ENCODE results near the gene SUGCT.
"Not testable (repeated sequence)": the region's sequence is repeated elsewhere in the genome, so short reads cannot be mapped to it uniquely, and the experiment has no call there.

The SUGCT gene

DNA sequence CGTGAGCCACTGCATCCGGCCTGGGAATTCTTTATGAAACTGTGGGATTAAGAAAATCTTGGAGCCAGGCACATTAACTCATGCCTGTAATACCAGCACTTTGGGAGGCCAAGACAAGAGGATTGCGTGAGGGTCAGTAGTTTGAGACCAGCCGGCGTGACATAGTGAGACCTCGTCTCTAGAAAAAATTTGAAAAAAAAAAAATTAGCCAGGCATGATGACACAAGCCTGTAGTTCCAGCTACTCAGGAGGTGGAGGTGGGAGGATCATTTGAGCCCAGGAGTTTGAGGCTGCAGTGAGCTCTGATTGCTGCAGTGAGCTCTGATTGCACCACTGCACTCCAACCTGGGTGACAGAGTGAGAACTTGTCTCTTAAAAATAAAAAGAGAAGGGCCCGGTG lies 69.8 kb downstream of the SUGCT start:
- DNase-seq, result no peak

DNA sequence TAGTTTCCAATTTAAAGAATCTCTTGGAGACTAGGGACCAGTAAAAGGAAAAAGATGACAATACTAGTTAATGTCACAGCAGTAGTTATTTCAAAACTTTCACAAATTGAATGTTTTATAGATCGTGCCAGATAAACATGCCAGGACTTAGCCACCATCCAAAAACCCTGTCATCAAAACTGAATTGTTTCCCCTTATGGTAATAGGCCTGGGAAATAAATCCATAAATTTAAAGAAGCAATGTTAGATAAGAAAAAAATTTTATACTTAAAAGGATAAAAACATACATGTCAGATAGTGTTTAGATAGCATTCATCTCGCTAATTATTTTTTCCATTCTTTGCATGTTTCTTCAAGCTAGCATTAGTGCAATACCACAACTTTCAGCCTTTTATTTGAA lies 71.2 kb downstream of the SUGCT start:
- DNase-seq, result no peak

DNA sequence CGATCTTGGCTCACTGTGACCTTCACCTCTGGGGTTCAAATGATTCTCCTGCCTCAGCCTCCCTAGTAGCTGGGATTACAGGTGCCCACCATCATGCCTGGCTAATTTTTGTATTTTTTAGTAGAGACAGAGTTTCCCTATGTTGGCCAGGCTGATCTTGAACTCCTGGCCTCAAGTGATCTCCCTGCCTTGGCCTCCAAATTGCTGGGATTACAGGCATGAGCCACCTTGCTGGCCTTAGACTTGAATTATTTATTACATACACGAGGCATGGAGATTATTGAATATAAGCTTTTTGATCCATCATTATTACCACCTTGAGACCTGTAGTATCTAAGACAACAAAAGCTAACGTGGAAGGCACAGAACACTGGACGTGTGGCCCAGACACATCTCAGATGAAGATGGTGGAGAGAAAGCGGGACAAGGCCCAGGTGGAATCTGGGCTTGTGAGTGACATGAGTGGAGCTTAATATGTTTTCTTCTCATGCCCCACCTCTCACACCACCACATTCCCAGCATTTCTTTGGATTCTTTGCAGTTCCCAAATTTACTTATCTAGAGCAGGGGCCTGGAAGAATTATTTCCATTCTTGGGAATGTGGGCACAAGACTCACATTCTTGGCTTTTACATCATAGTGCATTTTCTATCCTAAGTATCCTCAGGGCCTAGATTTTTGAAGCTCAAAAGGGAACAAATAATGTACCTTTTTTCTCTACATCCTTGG lies 76.6 kb downstream of the SUGCT start:
- DNase-seq, result no peak

DNA sequence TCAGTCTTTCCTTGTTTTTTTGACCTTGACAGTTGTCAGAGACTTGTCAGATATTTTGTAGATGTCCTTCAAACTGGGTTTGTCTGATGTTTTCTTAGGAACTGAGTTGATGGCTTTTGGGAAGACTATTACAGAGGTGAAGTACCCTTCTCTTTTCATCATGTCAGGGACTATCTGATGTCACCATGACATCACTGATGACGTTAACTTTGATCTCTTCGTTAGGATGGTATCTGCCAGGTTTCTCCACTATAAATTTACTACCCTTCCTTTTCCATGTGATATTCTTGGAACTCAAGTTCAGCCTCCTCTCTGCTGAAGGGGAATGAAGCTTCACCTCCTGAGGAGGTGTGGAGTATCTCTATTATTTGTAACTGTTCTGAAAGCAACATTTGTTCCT lies 78.5 kb downstream of the SUGCT start:
- DNase-seq, result no peak

DNA sequence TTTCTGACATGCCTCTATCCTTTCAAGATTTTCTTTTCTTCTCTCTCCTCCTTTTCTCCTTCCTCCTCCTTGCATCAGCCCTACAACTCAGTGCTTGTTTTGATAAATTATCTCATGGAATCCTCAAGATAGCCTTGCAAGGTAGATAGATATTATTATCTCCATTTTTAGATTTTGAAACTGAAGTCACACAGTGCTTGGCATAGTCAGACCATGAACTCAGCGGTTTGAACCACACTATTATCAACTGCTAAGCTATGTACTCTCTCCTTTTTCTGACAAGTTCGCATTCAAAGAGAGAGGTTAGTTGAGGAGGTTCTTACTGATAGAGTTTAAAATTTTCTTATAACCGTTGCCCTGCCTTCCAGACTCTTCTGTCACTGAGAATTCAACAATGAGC lies 79.1 kb downstream of the SUGCT start:
- DNase-seq, result no peak

DNA sequence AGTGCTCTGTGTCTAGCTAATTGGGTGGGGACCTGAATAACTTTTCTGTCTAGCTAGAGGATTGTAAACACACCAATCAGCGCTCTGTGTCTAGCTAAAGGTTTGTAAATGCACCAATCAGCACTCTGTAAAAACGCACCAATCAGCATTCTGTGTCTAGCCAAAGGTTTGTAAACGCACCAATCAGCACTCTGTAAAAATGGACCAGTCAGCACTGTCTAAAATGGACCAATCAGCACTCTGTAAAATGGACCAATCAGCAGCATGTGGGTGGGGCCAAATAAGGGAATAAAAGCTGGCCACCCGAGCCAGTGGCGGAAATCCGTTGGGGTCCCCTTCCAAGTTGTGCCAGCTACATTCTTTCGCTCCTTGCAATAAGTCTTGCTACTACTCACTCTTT lies 83.8 kb downstream of the SUGCT start:
- DNase-seq, result not testable (repeated sequence)

DNA sequence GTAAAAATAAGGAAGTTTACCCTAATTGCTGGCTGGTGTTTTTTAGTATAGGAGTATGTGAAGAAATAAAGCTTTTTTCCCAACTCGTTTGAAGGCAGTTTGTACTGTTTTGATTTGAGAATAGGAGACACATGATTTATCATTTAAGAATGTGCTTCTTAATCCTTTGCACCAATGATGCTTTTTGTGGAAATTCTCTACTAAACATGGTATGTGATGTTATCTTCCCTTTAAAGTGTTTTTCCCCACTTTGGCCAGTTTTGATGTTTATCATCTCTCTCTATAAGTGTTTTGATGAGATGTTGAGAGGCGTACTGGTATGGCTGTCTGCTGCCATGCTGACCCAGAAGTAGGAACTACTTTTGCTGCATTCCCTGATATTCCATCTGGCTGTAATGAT lies 85.1 kb downstream of the SUGCT start:
- no peak for DNase-seq

DNA sequence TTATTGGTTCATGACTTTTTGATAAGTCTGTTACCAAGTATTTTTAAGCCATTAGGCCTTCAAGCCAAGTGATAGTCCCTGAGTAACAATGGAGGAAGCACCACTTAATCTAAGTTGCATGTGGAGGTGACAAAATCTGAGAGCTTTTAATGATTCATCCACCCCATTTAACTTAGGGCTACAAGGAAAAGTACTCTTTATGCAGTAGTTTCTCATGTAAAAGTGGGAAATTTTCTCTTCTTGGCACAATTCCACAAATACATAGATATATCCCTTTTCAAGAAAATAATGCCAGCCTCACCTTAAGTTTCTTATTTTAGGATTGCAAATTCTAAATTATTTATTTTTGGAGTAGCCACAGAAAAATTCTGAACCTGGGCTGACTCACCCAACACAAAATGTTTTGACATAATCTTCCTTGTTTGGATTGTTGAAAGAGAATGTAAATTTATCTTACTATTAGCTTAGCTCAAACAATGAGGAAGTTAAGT lies 85.7 kb downstream of the SUGCT start:
- no peak for DNase-seq

DNA sequence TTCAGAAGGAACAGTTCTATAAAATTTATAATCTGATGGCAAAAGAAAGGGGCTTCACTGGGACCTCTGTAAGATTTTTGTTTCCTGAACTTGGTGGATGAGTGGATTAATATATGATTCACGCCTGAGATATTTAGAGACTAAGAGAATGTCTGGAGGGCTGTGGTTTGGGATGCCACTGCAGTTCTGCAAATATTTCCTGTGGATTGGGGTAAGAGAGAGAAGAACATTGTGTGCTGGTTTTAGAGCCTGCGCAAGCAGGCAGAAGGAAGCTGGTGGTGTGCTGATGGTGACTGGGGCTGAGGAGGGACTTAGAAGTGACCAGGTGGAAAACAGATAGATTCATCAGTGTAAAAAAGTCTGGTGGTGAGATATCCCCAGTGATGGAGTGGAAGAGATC lies 87.0 kb downstream of the SUGCT start:
- no peak for DNase-seq

DNA sequence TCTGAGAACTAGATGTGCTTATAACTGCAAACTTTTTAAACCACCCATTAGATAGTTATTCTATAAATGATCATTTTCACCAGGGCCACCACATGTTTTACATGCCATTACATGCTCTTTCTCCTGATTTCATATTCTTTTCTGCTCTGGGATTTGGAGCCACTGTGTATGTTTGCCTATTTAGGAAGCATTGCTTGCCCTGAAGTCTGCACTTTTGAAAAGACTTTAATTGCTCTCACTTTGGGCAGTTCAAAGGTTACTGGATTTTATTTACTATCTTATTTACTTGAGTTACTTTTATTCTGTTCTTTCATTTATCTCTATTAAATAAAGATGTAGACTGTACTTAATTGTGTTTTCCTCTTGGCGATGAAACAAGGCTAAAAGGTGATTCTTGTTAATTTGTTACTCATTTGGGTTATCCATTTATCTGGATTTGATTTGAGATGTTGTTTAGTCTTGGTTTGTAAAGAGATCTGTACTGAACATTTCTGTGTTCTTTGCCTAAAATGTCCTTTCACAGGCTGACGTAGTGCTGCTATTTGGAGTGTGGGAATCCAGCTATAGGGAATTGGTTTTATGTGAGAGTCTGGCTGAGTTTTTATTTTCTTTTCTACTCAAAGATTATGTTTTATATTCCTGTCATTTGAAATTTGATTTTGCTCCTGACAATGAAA lies 88.8 kb downstream of the SUGCT start:
- DNase-seq, result no peak

DNA sequence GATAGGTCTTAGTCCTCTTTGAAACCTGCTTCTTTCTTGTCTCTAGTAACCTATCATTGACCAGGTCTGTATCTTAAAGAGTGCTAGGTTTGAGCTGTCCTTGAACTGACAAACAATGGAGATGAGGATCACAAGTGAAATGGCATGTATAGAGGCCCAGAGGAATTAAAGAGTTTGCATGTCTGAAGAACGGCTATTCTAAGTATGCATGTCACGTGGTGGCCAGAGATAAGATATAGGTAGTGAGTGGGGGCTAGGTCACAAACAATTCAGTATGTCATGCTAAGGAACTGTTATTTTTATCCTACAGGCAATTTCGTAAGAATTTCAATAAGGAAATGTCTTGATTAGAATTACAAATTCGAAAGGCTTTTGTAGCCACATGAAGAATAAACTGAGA lies 95.3 kb downstream of the SUGCT start:
- DNase-seq, result no peak

DNA sequence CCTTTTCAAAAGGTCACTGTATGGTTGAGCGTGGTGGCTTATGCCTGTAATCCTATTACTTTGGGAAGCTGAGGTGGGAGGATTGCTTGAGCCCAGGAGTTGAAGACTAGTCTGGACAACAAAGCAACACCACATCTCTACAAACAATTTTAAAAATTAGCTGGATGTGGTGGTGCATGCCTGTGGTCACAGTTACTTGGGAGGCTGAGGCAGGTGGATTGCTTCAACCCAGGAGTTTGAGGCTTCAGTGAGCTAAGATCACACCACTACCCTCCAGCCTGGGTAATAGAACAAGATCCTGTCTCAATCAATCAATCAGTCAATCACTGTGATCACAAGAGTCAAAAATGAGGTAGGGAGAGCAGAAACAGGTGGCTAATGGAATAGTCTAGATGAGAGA lies 97.0 kb downstream of the SUGCT start:
- no peak for DNase-seq

DNA sequence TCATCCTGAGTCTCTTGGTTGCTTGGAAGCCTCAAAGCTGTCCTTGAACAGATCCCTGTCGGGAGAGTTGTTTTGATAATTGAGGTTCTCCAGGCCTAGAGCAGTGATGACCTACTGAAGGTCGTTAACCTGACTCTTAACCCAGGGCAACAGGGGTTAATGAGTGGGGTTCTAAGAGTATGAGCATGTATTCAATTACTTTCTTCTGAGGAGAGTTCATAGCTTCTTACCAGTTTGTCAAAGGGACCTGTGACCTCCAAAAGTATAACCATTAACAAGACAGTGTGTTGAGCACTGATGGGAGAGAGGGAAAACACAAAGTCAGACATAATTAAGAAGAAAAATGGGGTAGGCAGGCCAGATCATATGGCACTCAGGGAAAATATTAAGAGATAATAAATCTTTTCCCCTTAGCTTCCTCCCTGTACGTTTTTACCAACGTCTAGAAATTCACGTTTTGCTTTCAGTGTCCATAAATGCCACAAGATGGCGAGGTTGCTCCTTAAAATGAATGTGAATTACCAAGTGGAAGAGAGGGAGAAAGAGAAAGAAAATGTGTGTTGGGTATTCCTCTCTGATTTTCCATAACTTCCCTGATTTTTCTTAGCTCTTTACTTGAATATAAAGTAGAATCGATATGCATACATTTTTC lies 97.6 kb downstream of the SUGCT start:
- DNase-seq, result no peak

DNA sequence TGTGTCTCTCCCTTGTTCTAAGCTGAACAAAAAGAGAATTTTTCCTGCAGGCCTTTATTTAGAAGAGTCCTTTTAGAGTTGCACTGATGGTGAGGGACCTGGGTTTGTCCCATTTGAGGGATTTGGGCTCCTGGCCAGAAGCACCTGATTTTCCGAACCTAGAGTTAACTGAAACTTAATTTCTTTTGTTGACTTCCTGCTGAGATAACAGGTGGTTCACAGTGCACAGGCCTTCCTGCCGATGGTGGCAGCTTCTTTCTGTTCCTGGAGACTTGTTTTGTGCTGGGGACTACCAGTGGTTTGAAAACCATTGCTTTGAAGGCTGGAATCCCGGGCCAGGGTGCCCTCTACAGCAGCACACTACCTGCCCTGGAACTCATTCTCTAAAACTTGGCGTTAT lies 99.2 kb downstream of the SUGCT start:
- no peak for DNase-seq

DNA sequence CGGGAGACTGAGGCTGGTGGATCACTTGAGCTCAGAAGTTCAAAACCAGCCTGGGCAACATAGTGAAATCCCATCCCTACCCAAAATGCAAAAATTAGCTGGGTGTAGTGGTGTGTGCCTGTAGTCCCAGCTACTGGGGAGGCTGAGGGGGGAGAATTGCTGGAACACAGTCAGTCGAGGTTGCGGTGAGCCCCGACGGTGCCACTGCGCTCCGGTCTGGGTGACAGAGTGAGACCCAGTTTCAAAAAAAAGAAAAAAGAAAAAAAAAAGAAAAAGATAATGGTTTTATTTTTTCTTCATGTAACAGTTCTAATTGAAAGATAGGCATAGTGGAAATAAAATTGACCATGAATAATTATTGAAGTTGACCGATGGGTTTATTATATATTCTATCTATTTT lies 99.9 kb downstream of the SUGCT start:
- no peak for DNase-seq

DNA sequence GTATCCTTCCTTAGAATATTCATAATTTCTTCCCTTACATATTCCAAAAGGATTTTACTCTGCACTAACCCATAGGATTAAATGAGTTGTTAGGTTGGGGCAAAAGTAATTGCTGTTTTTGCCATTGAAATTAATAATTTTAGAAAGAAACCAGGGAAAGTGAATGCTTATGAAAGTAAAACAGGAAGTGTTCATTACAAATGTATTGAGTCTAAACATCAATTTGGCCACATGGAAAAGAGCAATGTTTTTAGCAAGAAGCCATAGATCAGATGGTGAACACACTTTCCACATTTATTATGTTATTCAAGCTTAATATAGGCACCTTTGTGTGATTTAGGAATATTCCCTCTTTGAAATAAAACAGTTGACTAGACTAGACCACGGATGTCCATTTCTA lies 102.9 kb downstream of the SUGCT start:
- no peak for DNase-seq

DNA sequence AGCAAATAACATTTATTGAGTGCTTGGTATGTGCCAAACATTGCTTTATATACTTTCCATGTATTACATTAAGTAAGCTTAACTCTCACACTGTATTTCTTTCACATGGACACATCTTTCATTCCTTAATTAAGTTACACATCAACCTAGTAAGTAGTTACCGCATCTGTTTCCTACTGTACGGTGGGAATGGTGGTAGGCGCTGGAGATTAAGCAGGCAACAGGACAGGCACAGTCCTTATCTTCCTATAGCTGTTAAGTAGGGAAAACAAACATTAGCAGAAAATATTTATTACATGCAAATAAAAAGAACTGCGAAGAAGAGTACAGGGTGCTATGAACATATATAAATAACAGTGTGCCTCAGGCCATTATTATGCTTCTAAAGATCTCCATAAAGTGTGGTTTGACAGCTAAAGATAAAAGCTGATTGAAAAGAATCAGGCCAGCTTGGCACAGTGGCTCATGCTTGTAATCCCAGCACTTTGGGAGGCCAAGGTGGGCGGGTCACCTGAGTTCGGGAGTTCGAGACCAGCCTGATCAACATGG lies 105.0 kb downstream of the SUGCT start:
- no peak for DNase-seq

DNA sequence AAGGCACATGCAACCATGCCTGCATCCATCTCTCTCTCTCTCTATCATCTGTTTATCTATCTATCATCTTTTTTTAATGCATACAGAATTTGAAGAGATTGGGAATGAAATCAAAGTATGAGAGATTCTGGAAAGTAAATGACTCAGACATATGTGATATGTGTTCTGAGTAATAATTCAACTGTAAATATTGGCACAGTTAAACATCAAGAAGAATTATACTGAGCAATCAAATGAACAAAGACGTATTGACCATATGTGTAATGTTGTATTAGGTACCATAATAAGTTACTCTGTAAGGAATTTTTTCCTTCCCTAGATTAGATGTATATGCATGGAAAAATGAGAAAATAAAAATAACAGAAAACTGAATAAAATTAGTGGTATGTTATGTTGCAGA lies 108.3 kb downstream of the SUGCT start:
- no peak for DNase-seq

DNA sequence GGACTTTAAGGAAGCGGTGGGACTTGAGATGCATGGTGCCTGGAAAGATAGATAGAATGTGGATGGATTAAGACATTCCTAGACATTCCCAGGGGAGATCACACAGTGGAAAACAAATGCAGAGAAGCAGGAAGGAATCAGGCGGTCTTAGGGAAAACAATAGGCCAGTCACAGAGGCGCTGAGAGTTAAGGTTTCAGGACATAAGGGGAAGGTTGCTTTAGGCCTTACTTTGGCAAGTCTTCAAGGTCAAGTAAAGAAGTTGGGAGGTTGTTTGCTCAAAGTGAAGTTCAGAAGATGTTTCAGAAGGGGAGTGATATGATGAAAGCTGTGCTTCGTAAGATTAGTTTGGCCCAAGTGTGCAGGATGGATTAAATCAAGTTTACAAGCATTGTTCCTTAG lies 109.4 kb downstream of the SUGCT start:
- DNase-seq, result no peak

DNA sequence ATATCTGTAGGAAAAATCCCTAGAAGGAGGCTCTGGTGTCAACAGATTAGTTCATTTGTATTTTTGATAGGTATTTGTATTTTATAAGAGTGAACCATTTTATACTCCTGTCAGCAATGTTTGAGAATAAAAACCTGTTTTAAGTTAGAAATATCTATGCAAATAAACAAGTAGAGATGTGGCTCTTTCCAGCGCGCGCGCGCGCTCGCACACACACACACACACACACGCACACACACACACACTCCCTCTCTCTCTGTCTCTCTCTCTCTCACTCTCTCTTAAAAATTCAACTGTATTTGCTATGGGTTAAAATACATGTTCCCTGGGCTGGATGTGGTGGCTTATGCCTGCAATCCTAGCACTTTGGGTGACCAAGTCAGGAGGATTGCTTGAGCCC lies 113.9 kb downstream of the SUGCT start:
- no peak for DNase-seq

DNA sequence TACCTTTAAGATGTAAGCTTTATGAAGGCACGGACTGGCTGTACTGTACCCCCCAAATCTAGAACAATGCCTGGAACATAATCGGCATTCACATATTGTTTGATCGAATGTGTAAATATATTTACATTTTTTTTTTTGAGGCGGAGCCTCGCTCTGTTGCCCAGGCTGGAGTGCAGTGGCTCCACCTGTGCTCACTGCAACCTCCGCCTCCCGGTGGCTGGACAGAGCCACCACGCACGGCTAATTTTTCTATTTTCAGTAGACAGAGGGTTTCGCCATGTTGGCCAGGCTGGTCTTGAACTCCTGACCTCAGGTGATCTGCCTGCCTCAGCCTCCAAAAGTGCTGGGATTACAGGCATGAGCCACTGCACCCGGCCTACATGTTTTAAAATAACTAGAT lies 118.6 kb downstream of the SUGCT start:
- not testable (repeated sequence) for DNase-seq

DNA sequence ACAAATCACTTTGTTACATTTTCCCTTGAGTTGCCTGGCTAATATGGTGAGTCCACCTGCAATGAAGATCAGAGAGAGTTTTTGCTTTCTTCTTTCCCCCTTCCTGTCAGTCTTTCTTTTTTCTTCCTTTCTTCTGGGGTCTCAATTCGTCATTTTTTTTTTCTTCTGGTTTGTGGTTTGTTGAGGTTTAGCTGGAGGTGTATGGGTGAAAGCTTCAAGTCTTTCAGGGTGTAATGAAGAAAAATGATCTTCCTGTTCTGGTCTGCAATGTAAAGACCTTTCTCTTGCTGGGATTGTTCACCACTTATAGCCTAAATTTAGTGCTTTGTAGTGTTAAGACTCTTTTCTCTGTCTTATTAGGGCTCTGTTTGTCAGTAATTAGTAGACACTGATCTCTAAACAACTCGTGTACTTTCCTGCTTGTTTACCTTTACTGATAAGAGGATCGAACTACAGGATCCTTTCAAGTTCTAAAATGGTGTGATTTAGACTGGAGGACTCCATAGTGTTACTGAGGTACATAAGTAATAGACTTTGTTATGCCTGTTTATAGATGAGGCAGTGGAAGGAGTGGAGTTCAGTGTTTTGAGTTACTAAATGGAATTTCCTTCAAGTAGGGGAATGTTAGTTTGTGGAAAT lies 129.1 kb downstream of the SUGCT start:
- DNase-seq, result no peak

DNA sequence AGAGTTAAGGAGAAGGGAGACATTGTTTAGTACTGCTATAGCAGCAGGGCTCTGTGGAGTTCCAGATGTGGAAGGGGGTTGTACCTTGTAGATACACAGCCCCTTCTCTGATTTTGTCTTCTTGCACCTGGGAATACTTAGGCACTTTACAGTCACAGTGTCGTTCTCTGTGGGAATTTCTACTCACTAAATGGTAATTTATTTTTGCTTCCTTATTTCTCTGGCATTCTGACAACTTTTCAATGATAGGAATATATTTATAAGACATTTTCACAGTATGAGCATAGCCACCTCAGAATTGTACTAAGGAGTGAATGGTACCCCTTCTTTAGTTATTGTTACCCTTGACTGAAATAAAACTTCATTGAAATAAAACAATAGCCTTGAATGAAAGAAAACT lies 132.8 kb downstream of the SUGCT start:
- no peak for DNase-seq
